Activated T-helper 9 cell treated with anti-CD3 and anti-CD28 coated beads, Interleukin-2, amount 50 U/mL, for 16 hours (primary cell): ENCODE results near the gene RAD51B.

ENCODE experiments used
- DNase-seq: peaks from one replicate; pipeline ENCODE4 v3.0.0-alpha.2; 2020; ENCODE audit warnings: low read depth

Gene RAD51B

DNA sequence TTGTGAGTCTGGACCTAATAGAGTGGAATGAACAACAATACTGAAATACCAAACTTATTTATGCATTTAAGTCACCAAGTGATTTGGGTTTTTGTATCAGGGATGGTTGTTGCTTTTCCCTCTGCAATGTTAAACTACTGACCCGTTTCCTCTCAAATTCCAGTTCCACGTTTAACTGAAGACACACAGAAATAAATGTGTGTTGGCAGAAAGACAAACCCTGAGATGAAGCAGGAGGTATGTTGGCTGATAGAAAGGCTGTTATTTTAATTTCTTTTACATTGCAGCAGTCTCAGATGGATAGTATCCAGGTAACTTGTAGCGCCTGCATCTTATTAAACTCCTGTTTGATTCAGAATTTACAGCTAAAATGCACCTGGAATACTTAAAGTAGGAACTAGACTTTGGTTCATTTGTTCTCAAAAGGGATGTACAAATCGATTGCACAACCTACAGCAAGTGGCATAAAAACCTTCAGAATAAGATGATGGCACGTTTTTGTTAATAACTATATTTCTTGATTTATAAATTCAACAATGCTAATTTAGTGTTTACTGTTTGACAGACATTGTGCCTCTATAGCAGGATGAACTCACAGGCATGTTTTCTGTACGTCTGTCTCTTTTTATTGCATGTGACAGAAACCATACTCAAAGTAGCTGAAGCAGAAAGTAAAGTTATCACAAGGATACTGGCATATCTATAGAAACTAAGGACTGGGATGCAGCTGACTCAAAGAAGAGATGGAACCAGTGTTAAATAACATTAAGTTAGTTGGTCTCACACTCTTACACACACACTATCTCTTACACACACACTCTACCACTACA, 567.6 kb downstream of the RAD51B start:
- no peak for DNase-seq

DNA sequence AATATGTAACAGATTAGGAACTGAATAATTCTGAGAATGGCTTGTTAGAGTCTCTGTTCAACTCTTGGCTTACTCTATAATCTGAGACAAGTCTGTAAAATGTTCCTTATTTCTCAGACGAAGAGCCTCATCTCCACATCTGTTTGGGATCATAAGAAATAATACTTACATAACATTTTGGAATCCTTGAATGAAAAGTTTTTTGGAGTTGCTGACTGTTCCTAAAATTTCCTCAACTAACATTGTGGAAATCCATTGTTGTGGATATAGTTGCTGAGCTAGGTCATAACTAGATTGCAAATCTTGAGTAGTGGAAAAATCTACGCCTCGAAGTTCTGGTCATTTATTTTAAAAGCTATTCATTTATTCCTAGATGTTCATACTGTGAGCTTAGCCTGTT, 570.4 kb downstream of the RAD51B start:
- DNase-seq = no peak

GRCh38 chr14:68390741-68391140, 571.2 kb downstream of the RAD51B start:
- no peak for DNase-seq

GRCh38 chr14:68391311-68392014, 571.9 kb downstream of the RAD51B start:
- no peak for DNase-seq

DNA sequence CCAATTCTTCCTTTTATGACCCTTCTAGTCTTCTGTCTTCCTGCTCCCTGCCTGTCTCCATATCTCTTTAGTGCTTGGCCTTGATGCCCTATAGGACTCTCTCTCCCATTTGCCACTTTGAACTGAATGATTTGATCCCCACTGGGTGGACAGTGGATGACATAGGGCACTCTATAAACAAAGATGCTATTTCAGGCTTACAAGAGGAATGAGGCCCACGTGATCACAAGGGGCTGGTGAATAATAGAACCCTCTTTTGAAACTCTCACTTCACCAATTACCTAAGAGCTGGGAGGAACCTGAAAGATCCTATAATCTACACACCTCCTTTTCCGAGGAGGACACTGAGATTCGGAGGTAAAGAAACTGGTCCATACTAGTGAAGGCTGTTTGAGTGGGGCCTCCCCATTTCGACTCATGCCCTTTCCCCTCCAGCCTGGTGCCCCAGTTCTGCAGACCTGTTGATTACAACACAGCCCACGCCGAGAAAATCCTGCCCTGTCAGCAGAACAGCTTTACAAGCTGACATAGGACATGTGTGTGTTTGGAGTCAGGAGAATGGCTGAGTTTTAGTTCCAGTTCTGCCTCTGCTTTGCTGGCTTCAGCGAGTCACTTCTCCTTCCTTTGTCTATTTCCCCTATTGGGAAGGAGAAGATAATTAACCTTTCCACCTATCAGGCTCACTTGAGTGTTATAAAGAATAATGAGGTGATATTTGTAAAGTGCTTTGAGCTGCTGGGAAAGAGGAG, 573.0 kb downstream of the RAD51B start:
- no peak for DNase-seq

DNA sequence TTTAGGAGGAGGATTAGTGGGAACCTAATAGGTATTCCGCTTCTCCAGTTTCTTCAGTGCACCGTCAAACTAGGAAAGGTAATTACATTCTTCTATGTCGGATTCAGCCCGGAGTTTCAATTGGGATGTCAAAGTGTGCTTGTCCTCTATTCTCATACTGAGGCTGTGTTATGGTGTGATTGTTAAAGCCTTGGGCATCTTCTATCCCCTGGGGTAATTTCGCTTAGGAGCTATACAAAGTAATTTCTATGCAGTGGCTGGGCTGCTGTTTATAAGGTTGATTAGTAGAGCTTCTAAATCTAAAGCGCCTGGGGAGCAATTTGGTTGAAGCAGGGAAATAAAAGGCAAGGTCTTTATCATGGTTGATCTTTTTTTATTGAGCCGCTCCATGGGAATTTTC, 573.7 kb downstream of the RAD51B start:
- no peak for DNase-seq

DNA sequence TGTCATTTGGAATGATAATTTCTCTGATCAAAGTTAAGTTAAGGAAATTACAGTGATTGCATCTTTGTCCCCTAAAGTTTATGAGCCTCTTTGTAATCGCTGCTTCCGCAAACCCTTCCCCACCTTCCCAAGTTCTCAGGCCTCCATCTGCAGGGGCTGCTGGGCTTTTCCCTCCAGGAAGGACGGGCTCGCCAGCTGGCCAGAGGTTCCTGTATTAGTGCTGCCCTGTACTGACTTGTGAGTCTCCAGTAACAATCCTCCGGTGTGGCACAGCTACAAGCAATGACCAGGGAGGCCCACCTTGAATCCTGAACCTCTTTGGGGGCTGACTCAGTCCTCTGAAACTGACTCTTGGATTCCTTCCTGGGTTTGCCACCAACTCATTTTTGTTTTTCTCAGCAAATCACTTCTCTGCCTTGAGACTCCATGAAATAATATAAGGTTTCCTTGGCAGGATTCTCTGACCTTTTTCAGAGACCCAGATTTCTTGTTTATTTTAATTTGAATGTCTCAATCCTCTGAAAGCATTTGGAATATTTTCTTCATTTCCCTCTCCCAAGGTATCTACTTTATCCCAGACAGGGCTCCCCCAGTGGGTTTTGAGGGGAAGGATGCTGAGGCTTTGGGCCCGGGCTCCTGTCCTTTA, 574.7 kb downstream of the RAD51B start:
- no peak for DNase-seq

GRCh38 chr14:68394764-68395143, 575.2 kb downstream of the RAD51B start:
- DNase-seq = no peak

DNA sequence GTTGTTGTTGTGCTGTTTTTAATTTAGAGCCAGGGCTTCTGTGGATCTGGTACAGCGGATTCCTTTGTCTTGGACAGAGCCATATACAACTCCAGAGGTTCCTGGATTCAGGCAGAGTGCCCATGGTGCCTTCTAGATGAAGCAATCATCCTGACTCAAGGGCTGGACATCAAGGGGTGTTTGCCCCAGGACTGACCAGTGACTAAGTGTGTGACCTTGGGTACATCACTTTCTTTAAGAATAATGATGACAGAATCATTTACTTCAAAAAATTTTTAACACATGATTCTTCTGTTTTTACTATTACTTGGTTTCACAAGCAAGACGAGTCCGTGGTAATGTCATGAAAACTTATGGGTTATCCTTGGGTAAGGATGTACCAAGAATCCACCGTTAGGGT, 576.0 kb downstream of the RAD51B start:
- DNase-seq = no peak

DNA sequence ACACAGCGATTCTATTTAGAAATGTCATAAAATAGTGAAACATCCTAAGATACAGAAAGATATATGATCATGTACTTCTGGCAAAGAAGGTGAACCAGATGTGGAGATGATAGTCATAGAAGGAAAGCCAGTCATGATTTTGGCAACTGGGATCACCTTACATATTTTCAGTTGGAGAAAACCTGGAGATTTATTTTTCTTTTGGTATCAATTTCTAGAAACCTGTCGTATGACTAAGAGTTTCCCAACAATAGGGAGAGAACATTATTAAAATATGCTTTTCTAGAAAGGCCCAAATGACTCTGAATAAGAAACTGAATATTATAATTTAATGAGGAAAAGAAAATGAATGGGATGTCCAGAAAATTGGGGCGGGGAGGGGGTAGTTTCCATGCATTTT, 576.9 kb downstream of the RAD51B start:
- DNase-seq = no peak

- no peak for DNase-seq
These were observed 577.8 kb downstream of the RAD51B start for GRCh38 chr14:68397371-68397811.

DNA sequence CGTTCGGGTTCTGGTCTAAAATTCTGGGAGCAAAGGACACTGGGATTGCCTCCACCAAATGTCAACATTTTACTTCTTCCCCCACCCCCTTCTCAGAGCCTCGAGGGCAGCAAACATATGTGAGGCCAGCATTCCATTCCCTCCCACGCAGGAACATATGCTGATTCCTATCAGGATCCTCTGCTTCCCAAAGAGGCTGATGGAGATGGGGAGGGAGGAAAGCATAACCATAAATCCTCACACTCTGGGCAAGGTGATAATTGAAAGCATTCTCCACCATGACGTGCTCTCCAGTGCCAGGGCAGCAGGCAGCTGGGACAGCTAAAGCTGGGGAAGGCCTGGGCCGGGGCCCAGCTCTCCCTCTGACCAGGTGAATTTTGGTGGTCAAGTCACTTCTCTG, 578.2 kb downstream of the RAD51B start:
- no peak for DNase-seq

DNA sequence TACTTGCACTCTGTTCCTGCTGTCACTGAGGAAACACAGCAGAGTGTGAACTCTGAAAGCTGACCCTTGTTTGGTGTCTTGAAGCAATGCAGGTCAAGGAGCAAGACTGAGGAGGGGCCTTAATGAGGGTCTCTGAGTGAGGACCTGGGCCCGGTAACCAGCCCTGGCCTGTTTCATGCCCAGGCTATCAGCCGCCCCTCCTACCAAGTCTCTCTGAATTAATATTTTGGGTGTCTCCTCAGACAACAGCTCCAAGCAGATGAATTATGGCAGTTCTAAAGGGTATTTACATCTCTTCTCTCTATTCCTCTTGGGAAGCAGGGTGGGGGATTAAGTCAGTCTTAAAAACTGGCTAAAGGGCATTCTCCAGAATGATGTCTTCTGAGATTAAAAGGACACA, 578.8 kb downstream of the RAD51B start:
- no peak for DNase-seq

GRCh38 chr14:68399971-68400370, 580.4 kb downstream of the RAD51B start:
- no peak for DNase-seq

DNA sequence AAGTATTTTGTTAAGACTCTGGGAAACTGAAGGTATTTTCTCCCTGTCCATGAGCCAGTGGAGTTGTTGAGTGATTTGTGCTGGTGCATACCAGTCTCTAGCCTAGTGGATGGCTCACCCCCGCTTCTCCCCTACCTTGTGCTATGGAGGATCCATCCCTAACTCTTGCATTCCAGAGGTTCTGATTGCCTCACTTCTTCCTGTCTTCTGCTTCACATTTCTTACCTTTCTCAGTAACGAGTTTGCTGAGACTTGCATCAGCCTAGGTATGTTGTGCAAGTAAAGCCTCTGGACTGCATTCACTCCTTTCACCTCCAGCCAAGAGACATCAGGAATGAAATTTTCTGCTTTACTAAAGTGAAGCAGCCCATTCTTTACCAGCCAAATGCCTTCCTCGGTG, 581.7 kb downstream of the RAD51B start:
- DNase-seq = no peak

GRCh38 chr14:68401855-68402254, 582.3 kb downstream of the RAD51B start:
- DNase-seq = no peak

DNA sequence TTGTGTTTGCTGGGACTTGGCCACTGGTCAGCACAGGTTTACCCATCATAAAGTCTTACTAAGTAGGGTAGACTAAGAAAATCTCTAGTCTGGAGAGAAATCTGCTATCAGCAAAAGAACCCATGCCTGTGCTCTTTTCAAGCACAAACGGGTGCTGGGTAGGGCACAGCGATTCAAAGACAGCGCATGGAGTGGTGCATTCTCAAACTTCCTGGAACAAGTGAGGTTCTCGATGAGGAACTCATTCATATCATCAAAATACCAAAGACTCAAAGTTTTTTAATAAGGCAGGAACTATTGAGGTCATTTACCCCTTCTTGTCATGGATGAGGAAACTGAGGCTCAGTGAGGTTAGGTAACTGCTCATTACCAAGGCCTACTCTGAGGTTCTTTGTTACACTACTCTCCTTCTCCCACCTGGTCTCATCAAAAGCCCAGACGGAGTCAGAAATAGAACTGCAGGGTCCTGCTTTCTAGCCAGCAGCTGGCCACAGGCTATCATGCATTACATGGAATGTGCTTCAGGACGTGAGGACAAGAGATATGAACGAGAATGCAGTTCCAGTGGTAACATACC, 583.0 kb downstream of the RAD51B start:
- DNase-seq = no peak

DNA sequence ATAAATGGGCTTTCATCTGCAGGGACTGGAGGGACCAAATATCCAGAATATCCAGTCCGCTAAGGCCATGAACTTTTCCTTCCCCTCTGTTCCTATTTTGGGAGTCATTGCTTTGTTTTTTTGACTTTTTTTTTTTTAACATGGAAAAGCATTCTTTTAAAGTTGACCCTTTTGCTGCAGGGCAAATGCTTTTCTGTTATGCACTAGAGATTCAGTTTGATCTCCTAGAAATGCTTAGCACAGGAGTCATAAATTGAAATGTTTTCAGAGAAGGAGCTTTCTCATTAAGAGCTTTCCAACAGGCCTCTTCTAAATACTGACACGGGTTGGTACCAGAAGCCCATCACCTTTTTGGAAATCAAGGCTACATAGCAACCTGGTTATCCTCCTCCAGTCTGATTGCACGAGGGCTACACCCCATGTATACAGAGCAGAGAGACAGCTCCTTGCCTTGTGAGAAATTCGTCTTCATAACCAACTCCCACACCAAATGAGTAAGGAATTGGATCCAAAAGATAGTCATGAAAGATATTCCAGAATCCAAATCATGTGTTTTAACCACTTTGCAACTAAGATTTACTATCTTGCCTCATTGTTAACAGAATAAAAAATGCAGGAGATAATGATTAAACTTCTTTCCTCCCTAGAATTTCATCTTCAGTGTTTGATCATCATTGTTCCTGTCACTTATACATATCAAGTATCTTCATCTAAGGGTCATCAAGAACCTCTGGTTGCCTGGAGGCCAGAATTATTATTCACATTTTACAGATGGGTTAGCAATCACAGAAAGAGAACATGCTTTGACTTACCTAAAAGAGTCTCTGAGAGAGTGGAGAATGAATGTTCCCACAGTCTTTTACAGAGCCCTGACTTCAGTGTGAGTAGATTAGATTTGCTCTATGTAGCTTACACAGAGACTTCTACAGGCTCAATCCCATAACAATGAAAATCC, 583.9 kb downstream of the RAD51B start:
- no peak for DNase-seq

GRCh38 chr14:68404146-68404527, 584.6 kb downstream of the RAD51B start:
- DNase-seq = no peak

GRCh38 chr14:68404652-68405183, 585.1 kb downstream of the RAD51B start:
- no peak for DNase-seq

DNA sequence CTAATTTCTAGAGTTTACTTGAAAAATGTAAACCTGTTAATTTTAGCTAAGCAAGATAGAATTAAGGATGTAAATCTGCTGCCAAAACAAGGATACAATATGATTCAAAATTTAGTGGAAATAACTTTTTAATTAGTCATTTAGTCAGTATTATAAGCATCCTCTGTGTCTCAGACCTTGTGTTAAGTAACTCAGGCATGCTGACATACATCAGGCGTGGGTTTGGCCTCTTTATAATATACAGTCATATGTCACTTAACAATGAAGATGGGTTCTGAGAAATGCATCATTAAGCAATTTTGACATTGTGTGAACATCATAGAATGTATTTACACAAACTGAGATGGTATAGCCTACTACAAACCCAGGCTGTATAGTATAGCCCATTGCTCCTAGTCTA, 586.4 kb downstream of the RAD51B start:
- no peak for DNase-seq
